ENCODE results near the gene CCNI.
"Not testable (repeated sequence)": the region's sequence is repeated elsewhere in the genome, so short reads cannot be mapped to it uniquely, and the experiment has no call there.

Gene CCNI

DNA sequence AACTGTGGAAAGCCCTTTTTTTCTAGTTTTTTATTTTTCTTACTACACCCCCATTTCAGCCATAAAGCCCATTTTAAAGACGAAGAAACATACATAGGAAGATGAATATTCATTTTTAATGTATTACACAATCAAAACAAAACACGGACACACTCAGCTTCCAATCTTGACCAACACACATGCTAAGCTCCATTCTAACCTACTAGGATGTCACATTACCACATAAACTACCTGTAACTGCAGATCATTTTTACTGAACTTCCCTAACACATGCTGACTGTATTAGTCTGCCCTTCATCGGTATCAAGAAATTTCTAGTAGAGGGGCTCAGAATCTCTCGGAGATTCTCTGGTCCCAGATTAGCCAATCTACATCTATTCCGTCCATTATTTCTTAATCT is 1.8 kb downstream of the CCNI start:
- H3K4me3 ChIP-seq (ENCODE audit: low read depth, low read length): peak overlapping the region; percentile 71
- TF ChIP-seq, protein P1, sequence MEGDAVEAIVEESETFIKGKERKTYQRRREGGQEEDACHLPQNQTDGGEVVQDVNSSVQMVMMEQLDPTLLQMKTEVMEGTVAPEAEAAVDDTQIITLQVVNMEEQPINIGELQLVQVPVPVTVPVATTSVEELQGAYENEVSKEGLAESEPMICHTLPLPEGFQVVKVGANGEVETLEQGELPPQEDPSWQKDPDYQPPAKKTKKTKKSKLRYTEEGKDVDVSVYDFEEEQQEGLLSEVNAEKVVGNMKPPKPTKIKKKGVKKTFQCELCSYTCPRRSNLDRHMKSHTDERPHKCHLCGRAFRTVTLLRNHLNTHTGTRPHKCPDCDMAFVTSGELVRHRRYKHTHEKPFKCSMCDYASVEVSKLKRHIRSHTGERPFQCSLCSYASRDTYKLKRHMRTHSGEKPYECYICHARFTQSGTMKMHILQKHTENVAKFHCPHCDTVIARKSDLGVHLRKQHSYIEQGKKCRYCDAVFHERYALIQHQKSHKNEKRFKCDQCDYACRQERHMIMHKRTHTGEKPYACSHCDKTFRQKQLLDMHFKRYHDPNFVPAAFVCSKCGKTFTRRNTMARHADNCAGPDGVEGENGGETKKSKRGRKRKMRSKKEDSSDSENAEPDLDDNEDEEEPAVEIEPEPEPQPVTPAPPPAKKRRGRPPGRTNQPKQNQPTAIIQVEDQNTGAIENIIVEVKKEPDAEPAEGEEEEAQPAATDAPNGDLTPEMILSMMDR (IDR thresholded peaks at IDR 0.05; ENCODE audit: control insufficient read depth, extremely low read depth, insufficient read depth): no peak
- DNase-seq (ENCODE audit: low read depth): no peak

DNA sequence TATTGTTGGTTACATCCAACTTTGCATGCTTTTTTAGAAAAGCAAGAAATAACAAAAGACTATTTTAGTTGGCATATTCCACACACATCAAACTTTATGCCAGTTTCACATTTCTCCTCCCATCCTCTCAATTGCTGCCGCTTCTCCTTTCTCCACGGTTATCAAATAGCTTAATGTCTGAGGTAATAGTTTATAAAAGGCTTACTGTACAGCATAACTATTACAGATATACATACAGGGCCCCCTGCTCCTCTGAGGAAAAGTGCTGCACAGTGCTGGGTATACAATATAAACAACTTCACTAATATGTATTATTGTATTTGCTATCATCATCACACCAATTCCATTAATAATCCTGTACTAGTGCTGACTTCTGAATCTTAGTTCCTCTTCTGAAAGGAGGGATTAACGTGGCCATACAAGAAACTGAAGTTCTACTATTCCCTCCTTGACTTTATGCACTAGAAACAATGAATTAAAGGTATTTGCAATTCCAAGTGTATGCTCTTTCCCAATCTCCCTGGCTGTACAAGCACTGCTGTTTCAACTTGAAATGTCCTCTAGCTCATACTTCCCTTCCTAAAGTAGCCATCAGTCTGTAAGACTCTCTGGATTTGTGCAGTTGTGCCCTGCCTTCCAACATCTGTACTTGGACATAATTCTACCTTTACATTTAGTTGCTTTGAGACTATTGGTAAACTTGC is 2.5 kb downstream of the CCNI start:
- TF ChIP-seq, protein P1 (IDR thresholded peaks at IDR 0.05; ENCODE audit: control insufficient read depth, extremely low read depth, insufficient read depth): no peak
- no peak for DNase-seq (ENCODE audit: low read depth)
- H3K4me3 ChIP-seq (ENCODE audit: low read depth, low read length): peak overlapping the region; percentile 71

DNA sequence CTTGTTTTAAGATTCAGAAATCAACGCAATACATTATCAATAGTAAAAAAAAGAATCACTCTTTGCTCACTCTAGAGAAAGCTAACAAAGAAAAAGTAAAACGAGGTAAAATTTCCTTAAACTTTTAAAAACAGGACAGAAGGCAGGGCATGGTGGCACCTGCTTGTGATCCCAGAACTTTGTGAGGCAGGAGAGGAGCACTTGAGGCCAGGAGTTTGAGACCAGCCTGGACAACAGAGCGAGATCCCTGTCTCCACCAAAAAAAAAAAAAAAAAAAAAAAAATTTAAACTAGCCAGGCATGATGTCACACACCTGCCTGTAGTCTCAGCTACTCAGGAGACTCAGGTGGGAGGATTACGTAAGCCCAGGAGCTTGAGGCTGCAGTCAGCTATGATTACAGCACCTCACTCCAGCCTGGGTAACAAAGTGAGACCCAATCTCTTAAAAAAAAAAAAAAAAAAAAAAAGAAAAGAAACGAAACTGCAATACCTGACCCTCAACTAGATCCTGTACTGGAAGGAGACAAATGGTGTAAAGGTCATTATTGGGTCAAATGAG is 3.5 kb downstream of the CCNI start:
- H3K4me3 ChIP-seq (ENCODE audit: low read depth, low read length): peak overlapping the region; percentile 71
- TF ChIP-seq, protein P1 (IDR thresholded peaks at IDR 0.05; ENCODE audit: control insufficient read depth, extremely low read depth, insufficient read depth): no peak
- peak; percentile 59 for DNase-seq (ENCODE audit: low read depth)

DNA sequence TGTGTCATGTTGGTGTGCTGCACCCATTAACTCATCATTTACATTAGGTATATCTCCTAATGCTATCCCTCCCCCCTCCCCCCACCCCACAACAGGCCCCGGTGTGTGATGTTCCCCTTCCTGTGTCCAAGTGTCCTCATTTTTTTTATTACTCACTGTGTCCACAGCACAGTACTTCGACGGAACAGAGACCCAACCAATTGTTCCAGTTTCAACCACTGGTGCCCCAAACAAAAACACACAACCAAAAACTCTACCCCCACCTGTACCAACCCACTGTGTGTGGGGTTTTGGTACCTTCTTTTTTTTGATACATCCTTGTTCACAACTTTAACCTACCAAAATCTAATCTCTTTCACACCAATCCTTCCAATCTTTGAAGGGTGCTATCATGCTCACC is 6.3 kb downstream of the CCNI start:
- not testable (repeated sequence) for H3K4me3 ChIP-seq (ENCODE audit: low read depth, low read length); DNase-seq (ENCODE audit: low read depth)

DNA sequence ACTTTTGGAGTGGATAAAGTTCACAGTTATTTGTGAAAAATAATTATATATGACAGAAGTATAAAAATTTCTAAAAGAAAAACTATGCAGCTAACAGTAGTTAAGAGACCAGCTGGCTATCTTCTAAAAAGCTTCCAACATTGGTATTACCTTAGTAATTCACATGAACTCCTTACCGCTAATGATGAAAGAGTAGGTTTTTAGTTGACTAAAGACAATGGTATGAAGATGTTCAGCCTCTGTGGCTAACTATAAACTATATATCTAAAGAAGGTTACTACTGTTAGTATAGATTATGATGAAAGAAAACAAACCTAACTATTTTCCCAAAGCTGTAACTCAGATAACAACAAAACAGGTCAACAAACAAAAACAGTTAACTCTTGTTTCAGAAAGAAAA is 10.4 kb downstream of the CCNI start:
- H3K4me3 ChIP-seq (ENCODE audit: low read depth, low read length): no peak overlapping the region
- DNase-seq (ENCODE audit: low read depth): no peak
- TF ChIP-seq, protein P1 (IDR thresholded peaks at IDR 0.05; ENCODE audit: control insufficient read depth, extremely low read depth, insufficient read depth): no peak

DNA sequence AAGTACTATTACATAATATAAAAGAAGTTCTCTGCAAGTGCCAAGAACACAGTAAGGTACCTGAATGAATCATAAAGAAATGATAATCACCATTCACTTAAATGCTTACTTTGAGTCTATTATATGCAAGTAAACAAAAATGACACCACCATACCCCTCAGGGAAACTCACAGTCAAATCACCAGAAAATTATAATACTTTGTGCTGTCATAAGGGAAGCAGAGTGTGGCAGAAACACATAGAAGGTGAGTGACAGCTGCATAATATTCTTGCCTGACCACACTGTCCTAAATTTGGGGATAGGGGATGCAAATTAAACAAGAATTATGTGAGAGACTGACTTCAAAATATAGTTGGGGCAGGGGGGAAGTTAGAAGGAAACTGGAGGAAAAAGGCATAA is 12.9 kb downstream of the CCNI start:
- TF ChIP-seq, protein P1 (IDR thresholded peaks at IDR 0.05; ENCODE audit: control insufficient read depth, extremely low read depth, insufficient read depth): no peak
- no peak overlapping the region for H3K4me3 ChIP-seq (ENCODE audit: low read depth, low read length)
- DNase-seq (ENCODE audit: low read depth): no peak

DNA sequence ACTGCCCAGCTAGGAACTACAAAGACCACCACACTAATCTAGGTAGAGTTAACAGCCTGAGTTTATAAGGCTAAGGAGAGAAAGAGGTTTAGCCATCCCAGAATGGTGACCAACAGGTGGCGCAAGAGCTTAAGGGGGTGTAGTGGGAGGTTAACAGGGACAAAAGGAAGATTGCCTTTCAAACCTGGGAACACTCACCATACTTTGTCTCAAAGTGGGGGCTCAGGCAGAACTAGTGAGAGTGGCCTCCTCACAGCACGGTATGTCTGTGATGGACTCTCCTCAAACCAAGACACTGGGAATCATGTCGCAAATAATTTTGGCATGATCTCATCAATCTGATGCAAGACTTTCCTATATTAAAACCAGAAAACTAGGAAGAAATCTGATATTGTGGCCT is 23.4 kb downstream of the CCNI start:
- no peak overlapping the region for H3K4me3 ChIP-seq (ENCODE audit: low read depth, low read length)
- no peak for DNase-seq (ENCODE audit: low read depth)
- TF ChIP-seq, protein P1 (IDR thresholded peaks at IDR 0.05; ENCODE audit: control insufficient read depth, extremely low read depth, insufficient read depth): peak; percentile 56

All from LNCaP clone FGC (cell line).